H9 (cell line): ENCODE measurements around the gene FTO. TPM values are rescaled to one million over a fixed set of nuclear protein-coding genes. Genes with fewer than 3 reads are reported as not detected.
A peak's percentile ranks its signal among the peaks of the same experiment; 100 is the strongest.

ENCODE experiments used
- DNase-seq: peaks from one replicate; pipeline ENCODE4 v3.0.0-alpha.2; 2017
- H2AFZ ChIP-seq: one replicate; pipeline ENCODE4 v1.6.1; 2013; ENCODE audit warnings: mild to moderate bottlenecking, low read length, control low read depth, moderate library complexity
- H2AK5ac ChIP-seq: 2 replicates; pipeline ENCODE4 v1.6.1; 2013; ENCODE audit warnings: low read length, control low read depth, mixed read lengths; ENCODE audit not compliant: insufficient read length
- H2BK120ac ChIP-seq: one replicate; pipeline ENCODE4 v1.6.1; 2013; ENCODE audit warnings: low read depth, mild to moderate bottlenecking, low read length, control low read depth, inconsistent platforms; ENCODE audit not compliant: poor library complexity, severe bottlenecking
- H2BK12ac ChIP-seq: 2 replicates; pipeline ENCODE4 v1.6.1; 2013; ENCODE audit warnings: low read length, control low read depth, mixed read lengths, low read depth; ENCODE audit not compliant: insufficient read length
- H2BK15ac ChIP-seq: 2 replicates; pipeline ENCODE4 v1.6.1; 2013; ENCODE audit warnings: low read depth, low read length, control low read depth
- H2BK20ac ChIP-seq: one replicate; pipeline ENCODE4 v1.6.1; 2013; ENCODE audit warnings: low read depth, mild to moderate bottlenecking, low read length, control low read depth, inconsistent platforms; ENCODE audit not compliant: poor library complexity, severe bottlenecking
- H2BK5ac ChIP-seq: 2 replicates; pipeline ENCODE4 v1.6.1; 2013; ENCODE audit warnings: low read length, control low read depth, mixed read lengths; ENCODE audit not compliant: insufficient read length
- H3K14ac ChIP-seq: 2 replicates; pipeline ENCODE4 v1.6.1; 2013; ENCODE audit warnings: low read length, control low read depth; ENCODE audit not compliant: insufficient read depth
- H3K18ac ChIP-seq: 2 replicates; pipeline ENCODE4 v1.6.1; 2013; ENCODE audit warnings: low read depth, mild to moderate bottlenecking, mixed read lengths, low read length, control low read depth; ENCODE audit not compliant: insufficient read length
- H3K23ac ChIP-seq: 2 replicates; pipeline ENCODE4 v1.6.1; 2013; ENCODE audit warnings: low read length, control low read depth, mixed read lengths, low read depth; ENCODE audit not compliant: insufficient read length
- H3K23me2 ChIP-seq: 2 replicates; pipeline ENCODE4 v1.6.1; 2013; ENCODE audit warnings: low read depth, mild to moderate bottlenecking, mixed read lengths, low read length, control low read depth; ENCODE audit not compliant: insufficient read length, poor library complexity, severe bottlenecking
- H3K27ac ChIP-seq: 2 replicates; pipeline ENCODE4 v1.5.1; 2013; ENCODE audit warnings: low read length, control low read depth, mixed read lengths, low read depth; ENCODE audit not compliant: insufficient read length
- H3K27me3 ChIP-seq: 2 replicates; pipeline ENCODE4 v1.6.1; 2013; ENCODE audit warnings: low read length, control low read depth, inconsistent platforms; ENCODE audit not compliant: insufficient read depth
- H3K4ac ChIP-seq: 2 replicates; pipeline ENCODE4 v1.6.1; 2013; ENCODE audit warnings: low read depth, mild to moderate bottlenecking, control low read depth, inconsistent platforms, low read length, moderate library complexity
- H3K4me1 ChIP-seq: 2 replicates; pipeline ENCODE4 v1.6.1; 2013; ENCODE audit warnings: low read length, control low read depth, inconsistent platforms; ENCODE audit not compliant: insufficient read depth
- H3K4me2 ChIP-seq: 2 replicates; pipeline ENCODE4 v1.6.1; 2013; ENCODE audit warnings: low read length, control low read depth, mixed read lengths; ENCODE audit not compliant: insufficient read length, insufficient read depth
- H3K56ac ChIP-seq: 2 replicates; pipeline ENCODE4 v1.6.1; 2013; ENCODE audit warnings: low read depth, mild to moderate bottlenecking, mixed read lengths, low read length, control low read depth; ENCODE audit not compliant: insufficient read length
- H3K79me1 ChIP-seq: 2 replicates; pipeline ENCODE4 v1.6.1; 2013; ENCODE audit warnings: low read depth, mild to moderate bottlenecking, moderate library complexity, low read length, control low read depth, inconsistent platforms; ENCODE audit not compliant: insufficient read depth, poor library complexity, severe bottlenecking
- H3K79me2 ChIP-seq: 2 replicates; pipeline ENCODE4 v1.6.1; 2013; ENCODE audit warnings: low read length, control low read depth, inconsistent platforms; ENCODE audit not compliant: insufficient read depth
- H3K9ac ChIP-seq: 2 replicates; pipeline ENCODE4 v1.6.1; 2013; ENCODE audit warnings: low read length, control low read depth, mixed read lengths; ENCODE audit not compliant: insufficient read length; ENCODE audit errors: extremely low read depth
- H3K9me3 ChIP-seq: one replicate; pipeline ENCODE4 v1.6.1; 2013; ENCODE audit warnings: low read depth, low read length, inconsistent platforms; ENCODE audit not compliant: control insufficient read depth
- H3T11ph ChIP-seq: one replicate; pipeline ENCODE4 v1.6.1; 2013; ENCODE audit warnings: mild to moderate bottlenecking, low read length, control low read depth, inconsistent platforms
- H4K20me1 ChIP-seq: one replicate; pipeline ENCODE4 v1.6.1; 2013; ENCODE audit not compliant: control insufficient read depth, insufficient read length, insufficient read depth
- H4K5ac ChIP-seq: 2 replicates; pipeline ENCODE4 v1.6.1; 2013; ENCODE audit warnings: low read depth, mild to moderate bottlenecking, mixed read lengths, low read length, control low read depth; ENCODE audit not compliant: insufficient read length
- H4K8ac ChIP-seq: replicated peaks from 2 replicates; pipeline ENCODE4 v1.6.1; 2013; ENCODE audit warnings: low read length, control low read depth, mixed read lengths, low read depth; ENCODE audit not compliant: insufficient read length
- H4K91ac ChIP-seq: 2 replicates; pipeline ENCODE4 v1.6.1; 2013; ENCODE audit warnings: low read depth, mild to moderate bottlenecking, moderate library complexity, mixed read lengths, low read length, control low read depth; ENCODE audit not compliant: insufficient read length
- H3K27ac Mint-ChIP-seq, 3 experiments: 2 replicates in 2 of 3; 3 replicates in 1 of 3; pipeline ENCODE4 v1.8.0; 2020 to 2021; ENCODE audit warnings: mixed read lengths in 3 of 3, mild to moderate bottlenecking in 1 of 3, moderate library complexity in 1 of 3
- H3K27me3 Mint-ChIP-seq: 2 replicates; pipeline ENCODE4 v1.8.0; 2021; ENCODE audit warnings: low read depth, mild to moderate bottlenecking, moderate library complexity, mixed read lengths
- H3K36me3 Mint-ChIP-seq, 3 experiments: 2 replicates in 2 of 3; 3 replicates in 1 of 3; pipeline ENCODE4 v1.8.0; 2020 to 2021; ENCODE audit warnings: low read depth in 3 of 3, mixed read lengths in 3 of 3; ENCODE audit not compliant: insufficient read depth in 1 of 3
- H3K4me1 Mint-ChIP-seq, 2 experiments: 2 replicates each; pipeline ENCODE4 v1.8.0; 2020; ENCODE audit warnings: mixed read lengths in 2 of 2
- H3K4me3 Mint-ChIP-seq, 2 experiments: 2 replicates in 1 of 2; 3 replicates in 1 of 2; pipeline ENCODE4 v1.8.0; 2020 to 2021; ENCODE audit warnings: mild to moderate bottlenecking in 2 of 2, mixed read lengths in 2 of 2, moderate library complexity in 1 of 2
- H3K9me3 Mint-ChIP-seq, 2 experiments: 2 replicates in 1 of 2; 3 replicates in 1 of 2; pipeline ENCODE4 v1.8.0; 2020; ENCODE audit warnings: mild to moderate bottlenecking in 2 of 2, mixed read lengths in 2 of 2, moderate library complexity in 1 of 2
- WGBS: extraction: QIAGEN DNeasy Blood & Tissue Kit; methylation state at CpG from one replicate; pipeline ENCODE4 v1.1.7; 2013; ENCODE audit warnings: missing lambda C conversion rate, low lambda C conversion rate, mixed read lengths; ENCODE audit not compliant: insufficient read length; ENCODE audit errors: extremely low coverage; 5-methylcytosine and 5-hydroxymethylcytosine counted together
- total RNA-seq: library from RNA; stranded (reverse); gene quantifications from 2 replicates; pipeline ENCODE4 v1.2.1, GENCODE V29; 2021
- TF ChIP-seq, protein P1 (sequence below): fragments of 200-600 bp; sonication (generic); conservative IDR thresholded peaks from 3 replicates; pipeline ENCODE4 v1.8.0; 2021; ENCODE audit warnings: antibody characterized with exemption, mild to moderate bottlenecking

FTO gene
- total RNA-seq, 1 experiment from 2014 or later, result 67.9 TPM

DNA sequence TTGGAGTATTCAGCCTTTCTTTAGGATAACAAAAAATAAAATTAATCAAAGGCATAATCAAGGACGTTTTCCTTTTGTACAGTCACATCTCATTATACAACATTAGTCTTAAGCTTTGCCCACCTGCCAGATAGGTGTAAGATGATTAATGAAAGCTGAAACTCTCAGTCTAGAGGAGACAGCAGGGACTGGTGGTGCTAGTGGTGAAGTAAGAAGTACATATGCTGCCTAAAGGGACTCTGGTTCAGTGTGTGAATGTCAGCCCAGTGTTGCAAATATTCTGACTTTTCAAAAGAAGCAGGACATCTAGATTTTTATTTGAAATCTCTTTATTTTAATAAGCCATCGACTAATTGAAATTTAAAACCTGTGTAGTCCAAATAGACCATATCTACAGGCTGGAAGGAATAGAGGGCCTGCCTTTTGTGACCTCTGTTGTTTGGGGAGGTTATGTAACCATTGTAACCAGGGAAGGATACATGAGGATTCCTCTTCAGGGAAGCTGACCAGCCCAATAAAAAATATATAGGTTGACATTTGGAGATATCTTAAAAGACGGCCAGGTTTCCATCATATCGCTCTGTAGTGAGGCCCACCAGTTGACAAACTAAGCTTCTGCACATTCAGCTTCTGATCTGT is 54.1 kb downstream of the FTO start:
- no peak overlapping the region for H2AK5ac ChIP-seq
- H4K20me1 ChIP-seq, result no peaks in the 10 kb centered on the region
- TF ChIP-seq, protein P1, sequence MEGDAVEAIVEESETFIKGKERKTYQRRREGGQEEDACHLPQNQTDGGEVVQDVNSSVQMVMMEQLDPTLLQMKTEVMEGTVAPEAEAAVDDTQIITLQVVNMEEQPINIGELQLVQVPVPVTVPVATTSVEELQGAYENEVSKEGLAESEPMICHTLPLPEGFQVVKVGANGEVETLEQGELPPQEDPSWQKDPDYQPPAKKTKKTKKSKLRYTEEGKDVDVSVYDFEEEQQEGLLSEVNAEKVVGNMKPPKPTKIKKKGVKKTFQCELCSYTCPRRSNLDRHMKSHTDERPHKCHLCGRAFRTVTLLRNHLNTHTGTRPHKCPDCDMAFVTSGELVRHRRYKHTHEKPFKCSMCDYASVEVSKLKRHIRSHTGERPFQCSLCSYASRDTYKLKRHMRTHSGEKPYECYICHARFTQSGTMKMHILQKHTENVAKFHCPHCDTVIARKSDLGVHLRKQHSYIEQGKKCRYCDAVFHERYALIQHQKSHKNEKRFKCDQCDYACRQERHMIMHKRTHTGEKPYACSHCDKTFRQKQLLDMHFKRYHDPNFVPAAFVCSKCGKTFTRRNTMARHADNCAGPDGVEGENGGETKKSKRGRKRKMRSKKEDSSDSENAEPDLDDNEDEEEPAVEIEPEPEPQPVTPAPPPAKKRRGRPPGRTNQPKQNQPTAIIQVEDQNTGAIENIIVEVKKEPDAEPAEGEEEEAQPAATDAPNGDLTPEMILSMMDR, result no peak
- no peaks in the 10 kb centered on the region for H3K23me2 ChIP-seq
- no peak overlapping the region for H4K91ac ChIP-seq
- no peak overlapping the region for H3K27ac ChIP-seq
- no peak overlapping the region for H2BK5ac ChIP-seq
- peaks cover 2% of the 10 kb centered on the region; the same call in 1 of the 2 replicates for H3K79me2 ChIP-seq
- no peak overlapping the region for H3K18ac ChIP-seq
- H3K9ac ChIP-seq, result no peak overlapping the region
- H3K56ac ChIP-seq, result no peak overlapping the region
- H3K4ac ChIP-seq, result no peak overlapping the region
- no peak overlapping the region for H4K5ac ChIP-seq
- H2BK120ac ChIP-seq, result no peak overlapping the region
- H2BK12ac ChIP-seq, result no peak overlapping the region
- H3K27ac Mint-ChIP-seq, result peak overlapping the region in 1 of 3 experiments; percentile 67; a peak in 1 of 7 replicates
- H2BK15ac ChIP-seq, result no peak overlapping the region
- no peak overlapping the region for H3K23ac ChIP-seq
- H3K36me3 Mint-ChIP-seq, result 0 out of 7 replicates have a peak, but pooled peaks cover 0 to 4% (median 0%) of the 10 kb centered on the region in 3 experiments
- no peak overlapping the region for H2BK20ac ChIP-seq
- H3K4me1 Mint-ChIP-seq, result peaks cover 26 to 27% of the 10 kb centered on the region in 2 experiments
- H3K9me3 ChIP-seq, result no peaks in the 10 kb centered on the region
- H3K9me3 Mint-ChIP-seq, result peaks cover 0 to 2% of the 10 kb centered on the region in 2 experiments; a peak in 1 of 5 replicates
- no peaks in the 10 kb centered on the region for H3K27me3 ChIP-seq
- no peak overlapping the region for H3K4me3 Mint-ChIP-seq
- DNase-seq, result no peak
- no peaks in the 10 kb centered on the region for H3K27me3 Mint-ChIP-seq
- no peak overlapping the region for H2AFZ ChIP-seq
- H3T11ph ChIP-seq, result no peak overlapping the region
- no peak overlapping the region for H3K4me2 ChIP-seq
- H3K4me1 ChIP-seq, result no peaks in the 10 kb centered on the region; the same call in 1 of the 2 replicates
- no peaks in the 10 kb centered on the region for H3K79me1 ChIP-seq
- WGBS, result no CpG with 5 or more reads among the region's 4 CpGs
- no peak overlapping the region for H3K14ac ChIP-seq
- H4K8ac ChIP-seq, result no peak overlapping the region
